ENCODE results near the gene LYRM1.
"Not testable (repeated sequence)": the region's sequence is repeated elsewhere in the genome, so short reads cannot be mapped to it uniquely, and the experiment has no call there.

The LYRM1 gene

GRCh38 chr16:20902426-20902825 lies 1.9 kb downstream of the LYRM1 start:
- DNase-seq (ENCODE audit: low spot score), result no peak

- DNase-seq (ENCODE audit: low spot score), result no peak
Measured at GRCh38 chr16:20903116-20903898, 2.7 kb downstream of the LYRM1 start.

GRCh38 chr16:20903899-20904506 lies 3.4 kb downstream of the LYRM1 start:
- no peak for DNase-seq (ENCODE audit: low spot score)

- no peak for DNase-seq (ENCODE audit: low spot score)
Measured at GRCh38 chr16:20904507-20905081, 4.0 kb downstream of the LYRM1 start.

- DNase-seq (ENCODE audit: low spot score), result no peak
Measured at GRCh38 chr16:20905576-20905975, 5.0 kb downstream of the LYRM1 start.

GRCh38 chr16:20906341-20907255 lies 6.0 kb downstream of the LYRM1 start:
- no peak for DNase-seq (ENCODE audit: low spot score)

GRCh38 chr16:20910781-20911321 lies 10.3 kb downstream of the LYRM1 start:
- DNase-seq (ENCODE audit: low spot score), result no peak

GRCh38 chr16:20911361-20911760 lies 10.8 kb downstream of the LYRM1 start:
- no peak for DNase-seq (ENCODE audit: low spot score)

GRCh38 chr16:20916289-20916688 lies 15.7 kb downstream of the LYRM1 start:
- DNase-seq (ENCODE audit: low spot score), result no peak

- DNase-seq (ENCODE audit: low spot score), result no peak
Measured at GRCh38 chr16:20916942-20917341, 16.4 kb downstream of the LYRM1 start.

GRCh38 chr16:20918486-20919239 lies 18.1 kb downstream of the LYRM1 start:
- no peak for DNase-seq (ENCODE audit: low spot score)

- no peak for DNase-seq (ENCODE audit: low spot score)
Measured at GRCh38 chr16:20920091-20920490, 19.5 kb downstream of the LYRM1 start.

GRCh38 chr16:20920799-20921198 lies 20.2 kb downstream of the LYRM1 start:
- no peak for DNase-seq (ENCODE audit: low spot score)

- DNase-seq (ENCODE audit: low spot score), result no peak
Measured at GRCh38 chr16:20923876-20924275, 23.3 kb downstream of the LYRM1 start.

GRCh38 chr16:20925751-20926150 lies 25.2 kb downstream of the LYRM1 start:
- no peak for DNase-seq (ENCODE audit: low spot score)

- no peak for DNase-seq (ENCODE audit: low spot score)
Measured at GRCh38 chr16:20928774-20929411, 28.3 kb downstream of the LYRM1 start.

- DNase-seq (ENCODE audit: low spot score), result not testable (repeated sequence)
Measured at GRCh38 chr16:20929676-20930364, 29.2 kb downstream of the LYRM1 start.

GRCh38 chr16:20930365-20930690 lies 29.8 kb downstream of the LYRM1 start:
- DNase-seq (ENCODE audit: low spot score), result no peak

GRCh38 chr16:20931066-20931600 lies 30.6 kb downstream of the LYRM1 start:
- DNase-seq (ENCODE audit: low spot score), result no peak

GRCh38 chr16:20933589-20933988 lies 33.0 kb downstream of the LYRM1 start:
- DNase-seq (ENCODE audit: low spot score), result no peak

Measured in hematopoietic multipotent progenitor cell treated with erythropoietin and hydrocortisone succinate and interleukin-3 and kit ligand, for 17 days (in vitro differentiated cells).